H9 (cell line): ENCODE measurements around the gene ENPP1. TPM values are rescaled to one million over a fixed set of nuclear protein-coding genes. Genes with fewer than 3 reads are reported as not detected.

Source experiments
- DNase-seq: peaks from one replicate; pipeline ENCODE4 v3.0.0-alpha.2; 2017
- H2AFZ ChIP-seq: one replicate; pipeline ENCODE4 v1.6.1; 2013; ENCODE audit warnings: mild to moderate bottlenecking, low read length, control low read depth, moderate library complexity
- H2AK5ac ChIP-seq: 2 replicates; pipeline ENCODE4 v1.6.1; 2013; ENCODE audit warnings: low read length, control low read depth, mixed read lengths; ENCODE audit not compliant: insufficient read length
- H2BK120ac ChIP-seq: one replicate; pipeline ENCODE4 v1.6.1; 2013; ENCODE audit warnings: low read depth, mild to moderate bottlenecking, low read length, control low read depth, inconsistent platforms; ENCODE audit not compliant: poor library complexity, severe bottlenecking
- H2BK12ac ChIP-seq: 2 replicates; pipeline ENCODE4 v1.6.1; 2013; ENCODE audit warnings: low read length, control low read depth, mixed read lengths, low read depth; ENCODE audit not compliant: insufficient read length
- H2BK15ac ChIP-seq: 2 replicates; pipeline ENCODE4 v1.6.1; 2013; ENCODE audit warnings: low read depth, low read length, control low read depth
- H2BK20ac ChIP-seq: one replicate; pipeline ENCODE4 v1.6.1; 2013; ENCODE audit warnings: low read depth, mild to moderate bottlenecking, low read length, control low read depth, inconsistent platforms; ENCODE audit not compliant: poor library complexity, severe bottlenecking
- H2BK5ac ChIP-seq: 2 replicates; pipeline ENCODE4 v1.6.1; 2013; ENCODE audit warnings: low read length, control low read depth, mixed read lengths; ENCODE audit not compliant: insufficient read length
- H3K14ac ChIP-seq: 2 replicates; pipeline ENCODE4 v1.6.1; 2013; ENCODE audit warnings: low read length, control low read depth; ENCODE audit not compliant: insufficient read depth
- H3K18ac ChIP-seq: 2 replicates; pipeline ENCODE4 v1.6.1; 2013; ENCODE audit warnings: low read depth, mild to moderate bottlenecking, mixed read lengths, low read length, control low read depth; ENCODE audit not compliant: insufficient read length
- H3K23ac ChIP-seq: 2 replicates; pipeline ENCODE4 v1.6.1; 2013; ENCODE audit warnings: low read length, control low read depth, mixed read lengths, low read depth; ENCODE audit not compliant: insufficient read length
- H3K23me2 ChIP-seq: 2 replicates; pipeline ENCODE4 v1.6.1; 2013; ENCODE audit warnings: low read depth, mild to moderate bottlenecking, mixed read lengths, low read length, control low read depth; ENCODE audit not compliant: insufficient read length, poor library complexity, severe bottlenecking
- H3K27ac ChIP-seq: 2 replicates; pipeline ENCODE4 v1.5.1; 2013; ENCODE audit warnings: low read length, control low read depth, mixed read lengths, low read depth; ENCODE audit not compliant: insufficient read length
- H3K27me3 ChIP-seq: 2 replicates; pipeline ENCODE4 v1.6.1; 2013; ENCODE audit warnings: low read length, control low read depth, inconsistent platforms; ENCODE audit not compliant: insufficient read depth
- H3K4ac ChIP-seq: 2 replicates; pipeline ENCODE4 v1.6.1; 2013; ENCODE audit warnings: low read depth, mild to moderate bottlenecking, control low read depth, inconsistent platforms, low read length, moderate library complexity
- H3K4me1 ChIP-seq: 2 replicates; pipeline ENCODE4 v1.6.1; 2013; ENCODE audit warnings: low read length, control low read depth, inconsistent platforms; ENCODE audit not compliant: insufficient read depth
- H3K4me2 ChIP-seq: 2 replicates; pipeline ENCODE4 v1.6.1; 2013; ENCODE audit warnings: low read length, control low read depth, mixed read lengths; ENCODE audit not compliant: insufficient read length, insufficient read depth
- H3K56ac ChIP-seq: 2 replicates; pipeline ENCODE4 v1.6.1; 2013; ENCODE audit warnings: low read depth, mild to moderate bottlenecking, mixed read lengths, low read length, control low read depth; ENCODE audit not compliant: insufficient read length
- H3K79me1 ChIP-seq: 2 replicates; pipeline ENCODE4 v1.6.1; 2013; ENCODE audit warnings: low read depth, mild to moderate bottlenecking, moderate library complexity, low read length, control low read depth, inconsistent platforms; ENCODE audit not compliant: insufficient read depth, poor library complexity, severe bottlenecking
- H3K79me2 ChIP-seq: 2 replicates; pipeline ENCODE4 v1.6.1; 2013; ENCODE audit warnings: low read length, control low read depth, inconsistent platforms; ENCODE audit not compliant: insufficient read depth
- H3K9ac ChIP-seq: 2 replicates; pipeline ENCODE4 v1.6.1; 2013; ENCODE audit warnings: low read length, control low read depth, mixed read lengths; ENCODE audit not compliant: insufficient read length; ENCODE audit errors: extremely low read depth
- H3K9me3 ChIP-seq: one replicate; pipeline ENCODE4 v1.6.1; 2013; ENCODE audit warnings: low read depth, low read length, inconsistent platforms; ENCODE audit not compliant: control insufficient read depth
- H3T11ph ChIP-seq: one replicate; pipeline ENCODE4 v1.6.1; 2013; ENCODE audit warnings: mild to moderate bottlenecking, low read length, control low read depth, inconsistent platforms
- H4K20me1 ChIP-seq: one replicate; pipeline ENCODE4 v1.6.1; 2013; ENCODE audit not compliant: control insufficient read depth, insufficient read length, insufficient read depth
- H4K5ac ChIP-seq: 2 replicates; pipeline ENCODE4 v1.6.1; 2013; ENCODE audit warnings: low read depth, mild to moderate bottlenecking, mixed read lengths, low read length, control low read depth; ENCODE audit not compliant: insufficient read length
- H4K8ac ChIP-seq: replicated peaks from 2 replicates; pipeline ENCODE4 v1.6.1; 2013; ENCODE audit warnings: low read length, control low read depth, mixed read lengths, low read depth; ENCODE audit not compliant: insufficient read length
- H4K91ac ChIP-seq: 2 replicates; pipeline ENCODE4 v1.6.1; 2013; ENCODE audit warnings: low read depth, mild to moderate bottlenecking, moderate library complexity, mixed read lengths, low read length, control low read depth; ENCODE audit not compliant: insufficient read length
- H3K27ac Mint-ChIP-seq, 3 experiments: 2 replicates in 2 of 3; 3 replicates in 1 of 3; pipeline ENCODE4 v1.8.0; 2020 to 2021; ENCODE audit warnings: mixed read lengths in 3 of 3, mild to moderate bottlenecking in 1 of 3, moderate library complexity in 1 of 3
- H3K27me3 Mint-ChIP-seq: 2 replicates; pipeline ENCODE4 v1.8.0; 2021; ENCODE audit warnings: low read depth, mild to moderate bottlenecking, moderate library complexity, mixed read lengths
- H3K36me3 Mint-ChIP-seq, 3 experiments: 2 replicates in 2 of 3; 3 replicates in 1 of 3; pipeline ENCODE4 v1.8.0; 2020 to 2021; ENCODE audit warnings: low read depth in 3 of 3, mixed read lengths in 3 of 3; ENCODE audit not compliant: insufficient read depth in 1 of 3
- H3K4me1 Mint-ChIP-seq, 2 experiments: 2 replicates each; pipeline ENCODE4 v1.8.0; 2020; ENCODE audit warnings: mixed read lengths in 2 of 2
- H3K4me3 Mint-ChIP-seq, 2 experiments: 2 replicates in 1 of 2; 3 replicates in 1 of 2; pipeline ENCODE4 v1.8.0; 2020 to 2021; ENCODE audit warnings: mild to moderate bottlenecking in 2 of 2, mixed read lengths in 2 of 2, moderate library complexity in 1 of 2
- H3K9me3 Mint-ChIP-seq, 2 experiments: 2 replicates in 1 of 2; 3 replicates in 1 of 2; pipeline ENCODE4 v1.8.0; 2020; ENCODE audit warnings: mild to moderate bottlenecking in 2 of 2, mixed read lengths in 2 of 2, moderate library complexity in 1 of 2
- WGBS: extraction: QIAGEN DNeasy Blood & Tissue Kit; methylation state at CpG from one replicate; pipeline ENCODE4 v1.1.7; 2013; ENCODE audit warnings: missing lambda C conversion rate, low lambda C conversion rate, mixed read lengths; ENCODE audit not compliant: insufficient read length; ENCODE audit errors: extremely low coverage; 5-methylcytosine and 5-hydroxymethylcytosine counted together
- total RNA-seq: library from RNA; stranded (reverse); gene quantifications from 2 replicates; pipeline ENCODE4 v1.2.1, GENCODE V29; 2021
- TF ChIP-seq, protein P1 (sequence below): fragments of 200-600 bp; sonication (generic); conservative IDR thresholded peaks from 3 replicates; pipeline ENCODE4 v1.8.0; 2021; ENCODE audit warnings: antibody characterized with exemption, mild to moderate bottlenecking

The ENPP1 gene
- total RNA-seq, 1 experiment from 2014 or later: 22.5 TPM

DNA sequence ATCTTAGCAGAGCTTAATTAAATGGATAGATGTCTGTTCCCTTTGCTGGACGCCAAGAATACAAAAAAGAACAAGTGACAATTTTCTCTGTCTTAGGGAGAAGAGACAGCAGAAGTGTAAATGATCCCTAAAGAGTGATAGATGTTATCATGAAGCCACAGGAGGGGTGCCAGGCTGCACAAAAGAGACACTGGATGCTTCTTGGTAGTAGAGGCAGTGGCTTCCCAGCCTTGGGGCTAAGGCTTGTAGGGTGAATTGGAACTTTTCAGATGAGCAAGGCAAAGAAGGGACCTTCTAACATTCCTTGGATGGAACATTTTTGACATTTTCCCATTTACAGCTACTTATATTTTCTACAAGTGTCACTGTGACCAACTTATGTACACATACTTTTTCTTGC lies 85.4 kb downstream of the ENPP1 start:
- H3K27me3 ChIP-seq: no peaks in the 10 kb centered on the region
- TF ChIP-seq, protein P1, sequence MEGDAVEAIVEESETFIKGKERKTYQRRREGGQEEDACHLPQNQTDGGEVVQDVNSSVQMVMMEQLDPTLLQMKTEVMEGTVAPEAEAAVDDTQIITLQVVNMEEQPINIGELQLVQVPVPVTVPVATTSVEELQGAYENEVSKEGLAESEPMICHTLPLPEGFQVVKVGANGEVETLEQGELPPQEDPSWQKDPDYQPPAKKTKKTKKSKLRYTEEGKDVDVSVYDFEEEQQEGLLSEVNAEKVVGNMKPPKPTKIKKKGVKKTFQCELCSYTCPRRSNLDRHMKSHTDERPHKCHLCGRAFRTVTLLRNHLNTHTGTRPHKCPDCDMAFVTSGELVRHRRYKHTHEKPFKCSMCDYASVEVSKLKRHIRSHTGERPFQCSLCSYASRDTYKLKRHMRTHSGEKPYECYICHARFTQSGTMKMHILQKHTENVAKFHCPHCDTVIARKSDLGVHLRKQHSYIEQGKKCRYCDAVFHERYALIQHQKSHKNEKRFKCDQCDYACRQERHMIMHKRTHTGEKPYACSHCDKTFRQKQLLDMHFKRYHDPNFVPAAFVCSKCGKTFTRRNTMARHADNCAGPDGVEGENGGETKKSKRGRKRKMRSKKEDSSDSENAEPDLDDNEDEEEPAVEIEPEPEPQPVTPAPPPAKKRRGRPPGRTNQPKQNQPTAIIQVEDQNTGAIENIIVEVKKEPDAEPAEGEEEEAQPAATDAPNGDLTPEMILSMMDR: no peak
- no peak overlapping the region for H4K8ac ChIP-seq
- no CpG with 5 or more reads among the region's 1 CpG for WGBS
- no peak overlapping the region for H3K23ac ChIP-seq
- H3K9me3 Mint-ChIP-seq: peaks cover 8 to 16% of the 10 kb centered on the region in 2 experiments
- peaks cover 4 to 7% of the 10 kb centered on the region in 2 experiments for H3K4me1 Mint-ChIP-seq
- H3K4ac ChIP-seq: no peak overlapping the region
- no peaks in the 10 kb centered on the region for H3K79me2 ChIP-seq
- DNase-seq: no peak
- no peaks in the 10 kb centered on the region for H3K23me2 ChIP-seq
- H3K18ac ChIP-seq: no peak overlapping the region
- no peak overlapping the region for H3K4me2 ChIP-seq
- no peak overlapping the region for H2BK20ac ChIP-seq
- no peak overlapping the region for H3K4me3 Mint-ChIP-seq
- no peak overlapping the region for H3K9ac ChIP-seq
- no peak overlapping the region for H3K14ac ChIP-seq
- H3K27me3 Mint-ChIP-seq: peaks cover under 1% of the 10 kb centered on the region; the same call in 1 of the 2 replicates
- H4K5ac ChIP-seq: no peak overlapping the region
- no peak overlapping the region for H2AK5ac ChIP-seq
- peaks cover 13% of the 10 kb centered on the region for H3K9me3 ChIP-seq
- H3K36me3 Mint-ChIP-seq: peaks cover 26 to 55% (median 29%) of the 10 kb centered on the region in 3 experiments
- no peak overlapping the region for H3K27ac ChIP-seq
- no peak overlapping the region for H2BK12ac ChIP-seq
- no peak overlapping the region for H2BK15ac ChIP-seq
- H3K4me1 ChIP-seq: peaks cover 3% of the 10 kb centered on the region; the same call in 1 of the 2 replicates
- H3K27ac Mint-ChIP-seq: no peak overlapping the region
- no peaks in the 10 kb centered on the region for H3K79me1 ChIP-seq
- H2AFZ ChIP-seq: no peak overlapping the region
- H2BK120ac ChIP-seq: no peak overlapping the region
- no peak overlapping the region for H3K56ac ChIP-seq
- no peak overlapping the region for H4K91ac ChIP-seq
- H3T11ph ChIP-seq: no peak overlapping the region
- H4K20me1 ChIP-seq: no peaks in the 10 kb centered on the region
- no peak overlapping the region for H2BK5ac ChIP-seq
